ENCODE measurements around the gene ANKRD17.
"Not testable (repeated sequence)": the region's sequence is repeated elsewhere in the genome, so short reads cannot be mapped to it uniquely, and the experiment has no call there.

ANKRD17 gene

DNA sequence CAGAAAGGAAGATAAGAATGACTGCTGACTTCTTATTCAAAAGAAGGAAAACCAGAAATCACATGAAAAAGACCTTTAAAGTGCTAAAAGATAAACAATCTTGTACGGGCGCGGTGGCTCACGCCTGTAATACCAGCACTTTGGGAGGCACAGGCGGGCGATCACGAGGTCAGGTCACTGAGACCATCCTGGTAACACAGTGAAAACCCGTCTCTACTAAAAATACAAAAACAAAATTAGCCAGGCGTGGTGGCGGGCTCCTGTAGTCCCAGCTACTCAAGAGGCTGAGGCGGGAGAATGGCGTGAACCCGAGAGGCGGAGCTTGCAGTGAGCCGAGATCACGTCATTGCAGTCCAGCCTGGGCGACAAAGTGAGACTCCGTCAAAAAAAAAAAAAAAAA is 54.6 kb downstream of the ANKRD17 start:
- Mint-ChIP-seq H3K4me1 (ENCODE audit: low read depth) (peaks cover 55% of the 10 kb centered on the region), H3K36me3 (ENCODE audit: low read depth) (peaks cover 74% of the 10 kb centered on the region)
- H3K9me3 Mint-ChIP-seq, H3K4me3 Mint-ChIP-seq, H3K27ac Mint-ChIP-seq, H3K27me3 Mint-ChIP-seq: not testable (repeated sequence)

DNA sequence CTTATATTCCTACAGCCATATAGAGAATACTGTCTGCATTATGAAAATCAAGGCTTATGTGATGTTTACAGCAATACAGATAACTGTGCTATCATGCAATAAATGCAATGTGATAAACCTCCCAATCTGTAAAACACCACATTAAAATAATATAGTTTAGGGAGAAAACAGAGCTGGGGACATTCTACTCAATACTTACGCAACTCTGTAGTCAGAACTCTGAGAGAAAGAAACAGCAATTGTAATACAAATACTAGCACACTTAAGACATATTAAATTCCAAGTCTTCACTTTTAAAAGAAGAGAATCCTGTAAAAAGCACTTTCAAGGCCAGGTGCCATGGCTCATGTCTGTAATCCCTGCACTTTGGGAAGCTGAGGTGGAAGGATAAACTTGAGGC is 61.4 kb downstream of the ANKRD17 start:
- Mint-ChIP-seq H3K4me3 (no peak overlapping the region), H3K27ac (no peak overlapping the region), H3K4me1 (ENCODE audit: low read depth) (peaks cover 50% of the 10 kb centered on the region), H3K9me3 (no peaks in the 10 kb centered on the region), H3K36me3 (ENCODE audit: low read depth) (peaks cover 31% of the 10 kb centered on the region), H3K27me3 (no peaks in the 10 kb centered on the region)

DNA sequence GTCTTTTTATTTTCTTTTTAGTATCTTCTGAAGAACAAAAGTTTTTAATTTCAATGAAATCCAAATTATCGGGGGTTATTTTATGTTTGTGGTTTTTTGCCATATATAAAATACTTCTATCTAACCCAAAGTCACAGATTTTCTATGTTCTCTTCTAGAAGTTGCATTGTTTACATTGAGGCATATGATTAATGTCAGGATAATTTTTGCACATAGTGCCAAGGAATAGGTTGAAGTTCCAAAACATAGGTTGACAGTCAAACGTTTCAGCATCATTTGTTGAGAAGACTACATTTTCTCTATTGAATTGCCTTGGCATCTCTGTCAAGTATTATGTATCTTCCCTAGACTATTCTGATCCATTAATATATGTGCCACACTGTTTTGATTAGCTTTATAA is 64.5 kb downstream of the ANKRD17 start:
- H3K36me3 Mint-ChIP-seq (ENCODE audit: low read depth), result peaks cover 38% of the 10 kb centered on the region
- H3K27me3 Mint-ChIP-seq, result no peaks in the 10 kb centered on the region
- H3K27ac Mint-ChIP-seq, result no peak overlapping the region
- peaks cover 4% of the 10 kb centered on the region for H3K9me3 Mint-ChIP-seq
- H3K4me3 Mint-ChIP-seq, result no peak overlapping the region
- peaks cover 40% of the 10 kb centered on the region for H3K4me1 Mint-ChIP-seq (ENCODE audit: low read depth)

DNA sequence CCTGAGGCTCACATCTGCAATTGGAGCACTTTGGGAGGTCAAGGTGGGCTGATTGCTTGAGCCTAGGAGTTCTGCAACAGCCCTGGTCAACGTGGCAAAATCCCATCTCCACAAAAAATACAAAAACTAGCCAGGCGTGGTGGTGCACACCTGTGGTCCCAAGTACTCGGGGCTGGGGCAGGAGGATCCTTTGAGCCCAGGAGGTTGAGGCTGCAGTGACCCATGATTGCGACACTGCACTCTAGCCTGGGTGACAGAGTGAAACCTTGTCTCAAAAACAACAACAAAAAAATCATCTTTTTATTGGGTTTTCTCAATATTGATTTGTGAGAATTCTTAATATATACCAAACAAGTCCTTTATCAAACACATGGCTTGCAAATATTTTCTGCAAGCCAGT is 64.9 kb downstream of the ANKRD17 start:
- Mint-ChIP-seq H3K36me3 (ENCODE audit: low read depth) (peaks cover 38% of the 10 kb centered on the region), H3K27me3 (no peaks in the 10 kb centered on the region), H3K4me3 (no peak overlapping the region), H3K9me3 (peaks cover 4% of the 10 kb centered on the region), H3K27ac (no peak overlapping the region), H3K4me1 (ENCODE audit: low read depth) (peaks cover 38% of the 10 kb centered on the region)

DNA sequence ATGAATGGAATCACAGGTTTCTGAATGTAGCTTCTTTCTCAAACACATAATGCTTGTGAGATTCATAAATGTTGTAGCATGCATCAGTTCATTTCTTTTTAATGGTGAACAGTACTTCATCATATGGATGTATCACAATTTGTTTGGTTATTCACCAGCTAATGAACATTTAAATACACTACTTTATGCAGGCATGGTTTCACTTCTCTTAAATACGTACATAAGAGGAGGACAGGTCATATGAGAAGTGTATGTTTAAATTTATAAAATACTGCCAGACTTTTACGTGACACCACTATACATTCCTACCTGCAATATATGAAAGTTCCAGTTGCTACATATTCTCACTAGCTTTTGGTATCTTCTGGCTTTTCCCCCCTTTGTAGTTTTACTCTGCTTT is 65.4 kb downstream of the ANKRD17 start:
- Mint-ChIP-seq H3K9me3 (peaks cover 4% of the 10 kb centered on the region), H3K27ac (no peak overlapping the region), H3K4me1 (ENCODE audit: low read depth) (peaks cover 37% of the 10 kb centered on the region), H3K36me3 (ENCODE audit: low read depth) (peaks cover 37% of the 10 kb centered on the region), H3K4me3 (no peak overlapping the region), H3K27me3 (no peaks in the 10 kb centered on the region)

DNA sequence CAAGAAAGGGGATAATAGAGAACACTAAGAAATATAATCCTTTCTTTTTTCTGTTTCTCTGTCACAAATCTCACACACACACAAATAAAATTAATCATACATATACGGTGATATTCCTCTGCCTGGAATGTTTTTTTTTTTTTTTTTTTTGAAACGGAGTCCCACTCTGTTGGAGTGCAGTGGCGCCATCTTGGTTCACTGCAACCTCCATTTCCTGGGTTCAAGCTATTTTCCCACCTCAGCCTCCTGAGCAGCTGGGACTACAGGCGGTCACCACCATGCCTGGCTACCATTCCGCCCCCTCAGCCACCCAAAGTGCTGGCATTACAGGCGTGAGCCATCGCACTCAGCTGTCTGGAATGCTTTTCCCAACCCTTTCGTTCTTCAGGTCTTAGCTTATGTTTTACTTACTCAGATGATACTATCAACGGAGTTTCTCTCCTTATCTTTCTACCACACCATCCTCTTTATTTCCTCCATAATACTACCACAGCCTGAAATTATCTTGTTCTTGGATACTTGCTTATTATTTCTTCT is 69.3 kb downstream of the ANKRD17 start:
- Mint-ChIP-seq H3K36me3 (ENCODE audit: low read depth) (peaks cover 44% of the 10 kb centered on the region), H3K27ac (no peak overlapping the region), H3K4me1 (ENCODE audit: low read depth) (peaks cover 47% of the 10 kb centered on the region), H3K9me3 (peaks cover 4% of the 10 kb centered on the region), H3K4me3 (no peak overlapping the region), H3K27me3 (no peaks in the 10 kb centered on the region)

DNA sequence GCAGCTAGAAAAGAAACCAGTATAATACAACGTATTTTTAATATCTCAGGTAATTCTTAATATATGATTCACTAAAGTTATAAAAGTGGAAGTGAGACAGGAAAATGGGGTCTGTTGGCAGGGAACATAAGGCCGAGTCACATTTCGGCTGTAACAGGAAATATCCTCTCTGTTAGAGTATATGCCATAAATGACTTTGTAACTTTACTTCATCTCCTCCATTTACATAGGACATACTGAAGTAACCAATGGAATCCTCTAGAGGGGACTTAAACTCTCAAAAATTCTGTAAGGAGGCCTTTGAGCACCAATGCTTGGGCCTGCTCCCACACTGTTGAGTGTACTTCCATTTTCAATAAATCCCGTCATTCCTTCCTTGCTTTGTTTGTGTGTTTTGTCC is 71.3 kb downstream of the ANKRD17 start:
- Mint-ChIP-seq H3K4me1 (ENCODE audit: low read depth) (peaks cover 44% of the 10 kb centered on the region), H3K9me3 (peaks cover 4% of the 10 kb centered on the region), H3K36me3 (ENCODE audit: low read depth) (peaks cover 56% of the 10 kb centered on the region), H3K4me3 (no peak overlapping the region), H3K27ac (no peak overlapping the region), H3K27me3 (no peaks in the 10 kb centered on the region)

DNA sequence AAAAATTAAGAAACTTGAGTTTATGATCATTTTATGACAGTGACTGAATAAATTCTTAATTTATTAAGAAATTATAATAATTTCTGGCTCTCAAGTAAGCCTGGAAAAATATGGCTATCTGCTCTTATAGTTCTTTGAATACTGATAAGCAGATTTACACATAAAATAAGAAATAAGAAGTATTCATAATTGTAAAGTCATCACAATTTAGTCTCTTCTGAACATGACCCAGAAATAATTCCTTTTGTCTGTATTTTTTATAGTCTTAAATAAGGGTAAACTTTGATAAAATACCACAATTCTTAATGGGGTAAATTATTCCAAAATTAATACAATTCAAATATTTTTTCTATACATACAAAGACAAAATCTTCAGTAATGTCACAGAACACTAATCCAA is 72.7 kb downstream of the ANKRD17 start:
- Mint-ChIP-seq H3K9me3 (peaks cover 4% of the 10 kb centered on the region), H3K4me3 (no peak overlapping the region), H3K27ac (no peak overlapping the region), H3K36me3 (ENCODE audit: low read depth) (peaks cover 45% of the 10 kb centered on the region), H3K4me1 (ENCODE audit: low read depth) (peaks cover 49% of the 10 kb centered on the region), H3K27me3 (no peaks in the 10 kb centered on the region)

DNA sequence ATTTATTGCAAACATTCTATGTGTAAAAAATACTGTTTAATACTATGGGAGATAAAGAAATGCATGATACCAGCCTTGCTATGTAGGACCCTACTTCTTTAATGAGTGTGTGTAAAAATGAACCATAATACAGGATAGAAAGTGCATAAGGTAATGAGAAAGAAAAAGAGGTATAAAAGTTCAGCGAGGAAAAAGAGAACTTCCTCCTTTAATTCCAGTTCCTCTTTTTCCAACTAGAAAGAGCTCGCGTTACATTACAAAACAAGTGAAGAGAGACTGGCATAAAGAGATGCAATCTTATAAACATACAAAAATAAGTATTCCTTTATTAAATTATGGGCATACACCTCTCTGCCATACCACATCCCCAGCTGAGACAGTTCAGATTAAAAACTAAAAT is 77.4 kb downstream of the ANKRD17 start:
- Mint-ChIP-seq H3K4me1 (ENCODE audit: low read depth) (peaks cover 54% of the 10 kb centered on the region), H3K4me3 (no peak overlapping the region), H3K36me3 (ENCODE audit: low read depth) (peaks cover 36% of the 10 kb centered on the region), H3K27me3 (no peaks in the 10 kb centered on the region), H3K9me3 (peaks cover 2% of the 10 kb centered on the region), H3K27ac (no peak overlapping the region)

DNA sequence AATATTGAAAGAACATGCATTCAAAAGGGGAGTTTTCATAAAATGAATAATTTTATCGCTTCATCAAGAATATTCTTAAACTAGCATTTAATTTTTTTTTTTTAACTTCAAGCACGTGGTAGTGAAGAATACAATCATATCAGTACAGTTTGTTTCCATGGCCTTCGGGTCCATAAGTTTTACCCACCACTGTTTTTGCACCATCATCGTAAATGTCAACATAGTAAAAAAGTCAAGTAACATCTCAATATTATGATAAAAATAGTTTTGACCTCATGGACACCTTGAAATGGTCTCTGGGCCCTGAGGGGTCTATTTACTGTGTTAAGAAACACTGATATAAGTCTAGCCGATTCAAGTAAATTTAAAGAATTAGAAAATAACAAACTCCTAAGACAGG is 80.2 kb downstream of the ANKRD17 start:
- Mint-ChIP-seq H3K27me3 (no peaks in the 10 kb centered on the region), H3K9me3 (peaks cover 18% of the 10 kb centered on the region), H3K4me1 (ENCODE audit: low read depth) (peaks cover 67% of the 10 kb centered on the region), H3K4me3 (no peak overlapping the region), H3K27ac (no peak overlapping the region), H3K36me3 (ENCODE audit: low read depth) (peaks cover 56% of the 10 kb centered on the region)

DNA sequence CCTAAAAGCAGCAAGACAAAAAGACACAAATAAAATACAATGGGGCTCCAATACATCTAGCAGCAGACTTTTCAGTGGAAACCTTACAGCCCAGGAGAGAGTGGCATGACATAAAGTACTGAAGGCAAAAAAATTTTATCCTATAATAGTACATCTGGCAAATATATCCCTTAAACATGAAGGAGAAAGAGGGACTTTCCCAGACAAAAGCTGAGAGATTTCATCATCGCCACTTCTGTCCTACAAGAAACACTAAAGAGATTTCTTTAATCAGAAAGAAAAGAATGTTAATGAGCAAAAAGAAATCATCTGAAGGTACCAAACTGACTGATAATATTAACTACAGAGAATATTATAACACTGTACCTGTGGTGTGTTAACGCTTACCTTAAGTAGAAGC is 86.4 kb downstream of the ANKRD17 start:
- Mint-ChIP-seq H3K27me3 (no peaks in the 10 kb centered on the region), H3K36me3 (ENCODE audit: low read depth) (peaks cover 93% of the 10 kb centered on the region), H3K9me3 (peaks cover 40% of the 10 kb centered on the region), H3K4me1 (ENCODE audit: low read depth) (peaks cover 43% of the 10 kb centered on the region), H3K4me3 (no peak overlapping the region), H3K27ac (peak overlapping the region; percentile 73)

DNA sequence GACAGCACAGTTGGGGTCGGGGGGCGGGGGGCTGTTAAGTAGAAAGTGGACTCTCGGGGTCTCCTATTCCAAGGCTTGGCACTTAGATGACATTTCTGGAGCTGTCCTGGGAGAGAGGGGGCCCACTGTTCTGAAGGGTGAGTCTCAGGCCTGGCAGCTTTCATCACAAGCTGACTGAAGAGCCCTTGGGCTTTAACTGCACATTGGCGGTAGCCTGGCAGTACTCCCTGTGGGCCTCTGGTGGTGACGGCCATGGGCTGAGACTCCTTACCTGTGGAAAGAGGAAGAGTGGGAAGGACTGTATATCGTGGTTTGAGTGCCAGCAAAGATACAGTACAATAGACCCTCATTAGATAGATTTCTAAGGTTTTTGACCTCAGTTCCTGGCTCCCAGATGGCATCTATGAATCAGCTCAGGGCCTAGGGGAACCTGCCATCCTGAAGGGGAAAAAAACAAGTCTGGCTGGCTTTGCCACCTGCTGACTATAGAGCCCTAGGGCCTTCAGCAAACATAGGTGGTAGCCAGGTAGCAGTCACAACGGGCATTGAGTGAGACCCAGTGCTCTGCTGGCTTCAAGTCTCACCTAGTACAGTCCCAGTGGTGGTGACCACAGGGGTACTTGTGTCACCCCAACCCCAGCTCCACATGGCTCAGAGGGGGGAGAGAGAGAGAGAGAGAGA is 87.9 kb downstream of the ANKRD17 start:
- H3K27ac Mint-ChIP-seq, result no peak overlapping the region

DNA sequence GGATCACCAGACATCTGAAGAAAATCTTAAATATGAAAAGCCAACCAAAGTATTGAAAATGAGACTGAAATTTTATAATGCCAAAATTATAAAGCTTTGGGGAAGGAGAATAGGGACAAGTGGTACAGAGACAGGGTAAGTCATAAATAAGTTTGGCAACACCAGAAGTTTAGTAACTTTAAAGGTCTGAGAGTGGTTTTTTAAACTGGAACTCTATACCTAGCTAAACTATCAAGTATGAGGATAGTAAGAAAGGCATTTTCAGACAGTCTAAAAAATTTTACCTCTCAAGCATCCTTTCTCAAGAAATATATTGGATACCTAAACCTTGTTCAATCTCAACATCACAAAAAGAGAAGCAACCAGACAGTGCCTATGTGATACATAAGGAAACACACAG is 92.4 kb downstream of the ANKRD17 start:
- Mint-ChIP-seq H3K4me3 (no peak overlapping the region), H3K4me1 (ENCODE audit: low read depth) (no peaks in the 10 kb centered on the region), H3K27me3 (no peaks in the 10 kb centered on the region), H3K9me3 (peaks cover 20% of the 10 kb centered on the region), H3K27ac (no peak overlapping the region), H3K36me3 (ENCODE audit: low read depth) (peaks cover 86% of the 10 kb centered on the region)

More for the DNA sequence above, 87.9 kb downstream of the ANKRD17 start:
- no peaks in the 10 kb centered on the region for H3K27me3 Mint-ChIP-seq
- H3K36me3 Mint-ChIP-seq (ENCODE audit: low read depth), result peaks cover 92% of the 10 kb centered on the region
- H3K4me3 Mint-ChIP-seq, result no peak overlapping the region
- H3K9me3 Mint-ChIP-seq, result peaks cover 43% of the 10 kb centered on the region
- peaks cover 30% of the 10 kb centered on the region for H3K4me1 Mint-ChIP-seq (ENCODE audit: low read depth)

DNA sequence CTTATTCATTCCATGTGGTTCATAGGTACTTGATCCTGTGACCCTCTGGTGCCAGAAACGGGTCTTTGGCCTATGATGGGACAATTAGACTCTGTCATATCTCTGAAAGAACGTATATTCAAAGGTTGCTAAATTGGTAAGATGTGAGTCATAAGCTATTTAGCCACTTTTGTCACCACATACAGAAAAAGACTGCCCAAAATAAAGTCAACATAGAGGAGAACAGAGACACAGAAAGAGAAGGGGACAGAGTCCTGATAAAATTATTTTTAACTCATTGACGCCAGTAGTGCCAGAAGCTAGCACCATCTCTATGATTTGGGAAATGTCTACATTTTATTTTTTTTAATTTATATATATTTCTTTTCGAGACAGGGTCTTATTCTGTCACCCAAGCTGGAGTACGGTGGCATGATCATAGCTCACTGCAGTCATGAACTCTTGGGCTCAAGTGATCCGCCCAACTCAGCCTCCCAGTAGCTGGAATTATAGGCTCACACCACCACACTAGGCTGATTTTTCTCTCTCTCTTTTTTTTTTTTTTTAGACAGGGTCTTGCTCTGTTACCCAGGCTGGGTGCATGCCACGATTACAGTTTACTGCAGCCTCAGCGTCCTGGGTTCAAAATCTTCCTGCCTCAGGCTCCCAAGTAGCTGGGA is 96.9 kb downstream of the ANKRD17 start:
- H3K27ac Mint-ChIP-seq, result peak overlapping the region; percentile 5
- H3K36me3 Mint-ChIP-seq (ENCODE audit: low read depth), result peaks cover 85% of the 10 kb centered on the region
- H3K9me3 Mint-ChIP-seq, result peaks cover 7% of the 10 kb centered on the region
- H3K4me1 Mint-ChIP-seq (ENCODE audit: low read depth), result no peaks in the 10 kb centered on the region
- H3K27me3 Mint-ChIP-seq, result no peaks in the 10 kb centered on the region
- H3K4me3 Mint-ChIP-seq, result no peak overlapping the region

DNA sequence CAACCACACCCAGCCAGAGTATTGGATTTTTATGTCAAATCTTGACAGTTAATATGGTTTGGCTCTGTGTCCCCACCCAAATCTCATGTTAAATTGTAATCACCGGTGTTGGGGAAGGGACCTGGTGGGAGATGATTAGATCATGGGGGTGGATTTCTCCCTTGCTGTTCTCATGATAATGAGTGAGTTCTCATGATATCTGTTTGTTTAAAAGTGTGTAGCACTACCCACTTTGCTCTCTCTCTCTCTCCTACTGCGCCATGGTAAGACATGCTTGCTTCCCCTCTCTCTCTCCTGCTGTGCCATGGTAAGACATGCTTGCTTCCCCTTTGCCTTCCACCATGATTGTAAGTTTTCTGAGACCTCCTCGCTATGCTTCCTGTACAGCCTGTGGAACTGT is 102.2 kb downstream of the ANKRD17 start:
- Mint-ChIP-seq H3K27me3 (no peaks in the 10 kb centered on the region), H3K36me3 (ENCODE audit: low read depth) (peaks cover 72% of the 10 kb centered on the region), H3K9me3 (no peaks in the 10 kb centered on the region), H3K27ac (no peak overlapping the region), H3K4me1 (ENCODE audit: low read depth) (no peaks in the 10 kb centered on the region), H3K4me3 (no peak overlapping the region)

DNA sequence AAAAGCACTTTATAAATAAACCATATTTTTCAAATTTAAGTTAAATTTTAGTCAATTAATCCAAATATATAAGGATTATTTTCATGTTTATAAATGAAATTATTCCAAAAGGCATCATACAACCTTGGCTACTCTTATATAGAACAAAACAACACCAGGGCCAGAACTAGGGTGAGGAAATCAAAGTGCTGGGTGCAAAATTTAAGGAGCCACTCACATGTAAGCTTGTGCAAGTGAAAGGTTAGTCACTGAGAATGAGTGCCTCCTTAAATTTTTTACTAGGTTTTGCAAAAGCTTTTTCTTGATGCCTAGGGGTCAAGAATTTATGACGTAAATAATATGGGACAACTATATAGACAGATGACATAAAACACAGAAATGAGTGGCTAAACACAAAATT is 105.7 kb downstream of the ANKRD17 start:
- Mint-ChIP-seq H3K27ac (no peak overlapping the region), H3K9me3 (no peaks in the 10 kb centered on the region), H3K27me3 (no peaks in the 10 kb centered on the region), H3K4me1 (ENCODE audit: low read depth) (no peaks in the 10 kb centered on the region), H3K36me3 (ENCODE audit: low read depth) (peaks cover 76% of the 10 kb centered on the region), H3K4me3 (no peak overlapping the region)
